ENCODE data around the gene SPATA13. TPM values are rescaled to one million over a fixed set of nuclear protein-coding genes. Genes with fewer than 3 reads are reported as not detected.

The SPATA13 gene
- total and polyA plus RNA-seq, 2 donors (not counting 3 experiments of a cell fraction or from before 2014, with no cell fraction given) = 6.6 to 12.9 TPM

DNA sequence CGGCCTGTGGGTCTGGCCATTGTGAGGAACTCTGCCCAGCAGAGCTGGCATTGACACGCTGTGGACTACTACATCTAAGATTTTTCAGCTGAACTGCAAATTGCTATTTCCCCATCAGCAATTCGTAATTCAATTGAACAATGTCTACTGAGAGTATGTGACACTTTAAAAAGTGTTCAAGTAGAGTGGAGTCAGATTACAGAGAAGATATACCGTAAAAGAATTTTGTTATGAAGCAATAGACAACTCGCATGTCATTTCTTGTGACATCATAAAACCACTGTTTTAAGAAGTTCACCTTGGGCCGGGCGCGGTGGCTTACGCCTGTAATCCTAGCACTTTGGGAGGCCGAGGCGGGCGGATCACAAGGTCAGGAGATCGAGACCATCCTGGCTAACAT is 116.3 kb downstream of the SPATA13 start:
- DNase-seq (ENCODE audit: low read depth, low spot score) (no peak), FAIRE-seq (no peak)
- dilution Hi-C loops (cut with MboI; ENCODE audit: extremely low pct_ligation_motif_present, low sequenced_read_pairs) (no loop called here), intact Hi-C loops (cut with micrococcal nuclease) (no loop called here)
- H3K79me2 ChIP-seq (ENCODE audit: control insufficient read depth, insufficient read depth, low read length) = no peaks in the 10 kb centered on the region
- BruUV-seq (replicated peaks) = no TSS peak
- POLR2A ChIA-PET = no interaction called here
- H3K36me3 ChIP-seq (ENCODE audit: control insufficient read depth in 2 of 2, extremely low read depth in 1 of 2, insufficient read depth in 2 of 2, low read length in 2 of 2) = no peaks in the 10 kb centered on the region
- no peak overlapping the region for H3K4me3 ChIP-seq (replicated peaks in 1 of 3; ENCODE audit: insufficient read depth in 1 of 3, low read depth in 1 of 3, low read length in 3 of 3)
- no peaks in the 10 kb centered on the region for H4K20me1 ChIP-seq (replicated peaks; ENCODE audit: control insufficient read depth, extremely low read depth, insufficient read depth, low read length)
- H3K9ac ChIP-seq (replicated peaks; ENCODE audit: extremely low read depth, insufficient read depth, low read length) = no peak overlapping the region
- no peak for TF ChIP-seq EZH2 (IDR thresholded peaks at IDR 0.05; ENCODE audit: borderline replicate concordance, low read depth, low read length, severe bottlenecking)
- TF ChIP-seq GATA2 (IDR thresholded peaks at IDR 0.05; ENCODE audit: insufficient read depth, insufficient read length, low read depth, low read length) = no peak
- TF ChIP-seq JUN (IDR thresholded peaks at IDR 0.05; ENCODE audit: borderline replicate concordance, insufficient read depth, insufficient read length, low read depth) = no peak
- no peak for TF ChIP-seq FOS (IDR thresholded peaks at IDR 0.05; ENCODE audit: borderline replicate concordance, insufficient read depth, low read length)
- TF ChIP-seq POLR2AphosphoS5 (IDR thresholded peaks at IDR 0.05; ENCODE audit: insufficient read depth, low read depth, low read length) = no peak
- TF ChIP-seq MYC (IDR thresholded peaks at IDR 0.05; ENCODE audit: low read depth, low read length) = no peak
- no peak for TF ChIP-seq POLR2A (IDR thresholded peaks at IDR 0.05; ENCODE audit: low read depth, low read length)
- TF ChIP-seq, protein P1, sequence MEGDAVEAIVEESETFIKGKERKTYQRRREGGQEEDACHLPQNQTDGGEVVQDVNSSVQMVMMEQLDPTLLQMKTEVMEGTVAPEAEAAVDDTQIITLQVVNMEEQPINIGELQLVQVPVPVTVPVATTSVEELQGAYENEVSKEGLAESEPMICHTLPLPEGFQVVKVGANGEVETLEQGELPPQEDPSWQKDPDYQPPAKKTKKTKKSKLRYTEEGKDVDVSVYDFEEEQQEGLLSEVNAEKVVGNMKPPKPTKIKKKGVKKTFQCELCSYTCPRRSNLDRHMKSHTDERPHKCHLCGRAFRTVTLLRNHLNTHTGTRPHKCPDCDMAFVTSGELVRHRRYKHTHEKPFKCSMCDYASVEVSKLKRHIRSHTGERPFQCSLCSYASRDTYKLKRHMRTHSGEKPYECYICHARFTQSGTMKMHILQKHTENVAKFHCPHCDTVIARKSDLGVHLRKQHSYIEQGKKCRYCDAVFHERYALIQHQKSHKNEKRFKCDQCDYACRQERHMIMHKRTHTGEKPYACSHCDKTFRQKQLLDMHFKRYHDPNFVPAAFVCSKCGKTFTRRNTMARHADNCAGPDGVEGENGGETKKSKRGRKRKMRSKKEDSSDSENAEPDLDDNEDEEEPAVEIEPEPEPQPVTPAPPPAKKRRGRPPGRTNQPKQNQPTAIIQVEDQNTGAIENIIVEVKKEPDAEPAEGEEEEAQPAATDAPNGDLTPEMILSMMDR (IDR thresholded peaks at IDR 0.05; ENCODE audit: extremely low read depth in 1 of 2, insufficient read depth in 1 of 2, low read depth in 1 of 2, low read length in 2 of 2) = no peak
- TF ChIP-seq, protein P2, sequence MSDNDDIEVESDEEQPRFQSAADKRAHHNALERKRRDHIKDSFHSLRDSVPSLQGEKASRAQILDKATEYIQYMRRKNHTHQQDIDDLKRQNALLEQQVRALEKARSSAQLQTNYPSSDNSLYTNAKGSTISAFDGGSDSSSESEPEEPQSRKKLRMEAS (IDR thresholded peaks at IDR 0.05; ENCODE audit: insufficient read depth, insufficient read length) = no peak
- no peak overlapping the region for H2AFZ ChIP-seq (ENCODE audit: low read depth, low read length)
- H3K9me3 ChIP-seq (replicated peaks; ENCODE audit: control insufficient read depth, insufficient read depth, low read length) = no peaks in the 10 kb centered on the region
- no peak overlapping the region for H3K4me2 ChIP-seq (ENCODE audit: insufficient read depth, low read length)
- peaks cover 4% of the 10 kb centered on the region for H3K4me1 ChIP-seq (ENCODE audit: control insufficient read depth, extremely low read depth, insufficient read depth, low read length)
- H3K27ac ChIP-seq (ENCODE audit: insufficient read depth, low read depth, low read length) = no peak overlapping the region
- no peaks in the 10 kb centered on the region for H3K27me3 ChIP-seq (ENCODE audit: control insufficient read depth in 2 of 2, insufficient read depth in 2 of 2, low read length in 2 of 2)
- CTCF ChIA-PET = no interaction called here
- H3K9me1 ChIP-seq (replicated peaks; ENCODE audit: control insufficient read depth, extremely low read depth, insufficient read depth, low read length) = no peaks in the 10 kb centered on the region

All from endothelial cell of umbilical vein (primary cell).